ENCODE measurements around the gene RNF187. TPM values are rescaled to one million over a fixed set of nuclear protein-coding genes. Genes with fewer than 3 reads are reported as not detected.

Gene RNF187
- total and polyA plus RNA-seq, 10 of the 15 experiments (the other 5 are each of a cell fraction or from before 2014, with no cell fraction given), result 2.6 to 116 (median 29.5) TPM

DNA sequence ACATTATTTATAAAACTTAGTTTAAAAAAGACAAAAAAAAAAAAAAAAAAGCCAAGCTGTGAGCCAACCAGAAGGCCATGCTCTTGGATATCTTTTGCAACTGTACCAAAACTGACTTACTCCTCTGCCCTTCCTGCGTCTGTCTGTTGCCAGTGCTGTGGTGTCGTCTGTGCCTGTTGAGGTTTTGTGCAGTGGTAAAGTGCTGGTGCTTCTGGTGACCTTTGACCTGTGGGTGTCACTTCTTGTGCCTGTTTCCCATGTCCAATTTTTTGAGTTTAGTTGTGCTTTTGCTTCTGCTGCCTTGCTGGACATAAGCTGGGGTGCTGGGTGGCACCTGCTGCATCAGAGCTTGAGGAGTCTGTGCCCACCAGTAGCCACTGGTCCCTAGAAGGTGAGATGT is 41.4 kb downstream of the RNF187 start (continued):
- TF ChIP-seq, protein P1, sequence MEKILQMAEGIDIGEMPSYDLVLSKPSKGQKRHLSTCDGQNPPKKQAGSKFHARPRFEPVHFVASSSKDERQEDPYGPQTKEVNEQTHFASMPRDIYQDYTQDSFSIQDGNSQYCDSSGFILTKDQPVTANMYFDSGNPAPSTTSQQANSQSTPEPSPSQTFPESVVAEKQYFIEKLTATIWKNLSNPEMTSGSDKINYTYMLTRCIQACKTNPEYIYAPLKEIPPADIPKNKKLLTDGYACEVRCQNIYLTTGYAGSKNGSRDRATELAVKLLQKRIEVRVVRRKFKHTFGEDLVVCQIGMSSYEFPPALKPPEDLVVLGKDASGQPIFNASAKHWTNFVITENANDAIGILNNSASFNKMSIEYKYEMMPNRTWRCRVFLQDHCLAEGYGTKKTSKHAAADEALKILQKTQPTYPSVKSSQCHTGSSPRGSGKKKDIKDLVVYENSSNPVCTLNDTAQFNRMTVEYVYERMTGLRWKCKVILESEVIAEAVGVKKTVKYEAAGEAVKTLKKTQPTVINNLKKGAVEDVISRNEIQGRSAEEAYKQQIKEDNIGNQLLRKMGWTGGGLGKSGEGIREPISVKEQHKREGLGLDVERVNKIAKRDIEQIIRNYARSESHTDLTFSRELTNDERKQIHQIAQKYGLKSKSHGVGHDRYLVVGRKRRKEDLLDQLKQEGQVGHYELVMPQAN (conservative IDR thresholded peaks at IDR 0.05), result no peak
- TF ChIP-seq, protein P2, sequence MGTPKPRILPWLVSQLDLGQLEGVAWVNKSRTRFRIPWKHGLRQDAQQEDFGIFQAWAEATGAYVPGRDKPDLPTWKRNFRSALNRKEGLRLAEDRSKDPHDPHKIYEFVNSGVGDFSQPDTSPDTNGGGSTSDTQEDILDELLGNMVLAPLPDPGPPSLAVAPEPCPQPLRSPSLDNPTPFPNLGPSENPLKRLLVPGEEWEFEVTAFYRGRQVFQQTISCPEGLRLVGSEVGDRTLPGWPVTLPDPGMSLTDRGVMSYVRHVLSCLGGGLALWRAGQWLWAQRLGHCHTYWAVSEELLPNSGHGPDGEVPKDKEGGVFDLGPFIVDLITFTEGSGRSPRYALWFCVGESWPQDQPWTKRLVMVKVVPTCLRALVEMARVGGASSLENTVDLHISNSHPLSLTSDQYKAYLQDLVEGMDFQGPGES (IDR thresholded peaks at IDR 0.05), result no peak
- no peak for TF ChIP-seq ATF7 (IDR thresholded peaks at IDR 0.05; ENCODE audit: low read depth)

DNA sequence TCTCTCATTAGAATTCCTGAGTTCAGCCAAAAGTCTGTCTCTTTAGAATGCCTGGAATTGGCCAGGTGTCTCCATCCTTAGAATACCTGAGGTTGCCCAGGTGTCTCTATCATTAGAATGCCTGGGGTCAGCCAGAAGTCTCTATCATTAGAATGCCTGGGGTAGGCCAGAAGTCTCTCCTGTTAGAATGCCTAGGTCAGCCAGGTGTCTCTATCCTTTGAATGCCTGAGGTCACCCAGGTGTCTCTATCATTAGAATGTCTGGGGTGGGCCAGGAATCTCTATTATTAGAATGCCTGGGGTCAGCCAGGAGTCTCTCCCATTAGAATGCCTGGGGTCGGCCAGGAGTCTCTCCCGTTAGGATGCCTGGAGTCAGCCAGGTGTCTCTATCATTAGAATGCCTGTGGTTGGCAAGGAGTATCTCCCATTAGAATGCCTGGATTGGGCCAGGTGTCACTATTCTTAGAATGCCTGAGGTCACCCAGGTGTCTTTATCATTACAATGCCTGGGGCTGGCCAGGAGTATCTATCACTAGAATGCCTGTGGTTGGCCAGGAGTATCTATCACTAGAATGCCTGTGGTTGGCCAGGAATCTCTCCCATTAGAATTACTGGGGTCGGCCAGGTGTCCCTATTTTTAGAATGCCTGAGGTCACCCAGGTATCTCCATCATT is 43.0 kb downstream of the RNF187 start:
- H3K4me2 ChIP-seq (ENCODE audit: control insufficient read depth, insufficient read depth), result no peak overlapping the region
- WGBS (ENCODE audit: insufficient coverage, insufficient replicate concordance, low lambda C conversion rate, missing lambda C conversion rate), result 35% methylated on average over 3 of the region's 3 CpGs
- in situ Hi-C loops (cut with MboI) (no loop called here), intact Hi-C loops (cut with micrococcal nuclease; ENCODE audit: unreplicated experiment) (no loop called here)
- FAIRE-seq (no peak), DNase-seq (ENCODE audit: low read depth, low spot score) (no peak), ATAC-seq (no peak)
- CTCF ChIA-PET, result no interaction called here
- SMC1A ChIA-PET (ENCODE audit: uncharacterized antibody, unreplicated experiment), result no interaction called here
- no peaks in the 10 kb centered on the region for H3K36me3 ChIP-seq (ENCODE audit: control insufficient read depth in 2 of 2, insufficient read depth in 2 of 2, low read length in 1 of 2)
- H3K27ac ChIP-seq (ENCODE audit: control insufficient read depth, insufficient read depth), result no peak overlapping the region
- H3K4me1 ChIP-seq (ENCODE audit: control insufficient read depth, insufficient read depth, low read length), result no peaks in the 10 kb centered on the region
- no peak overlapping the region for H3K4me3 ChIP-seq
- no peak overlapping the region for H2AFZ ChIP-seq (ENCODE audit: control insufficient read depth, low read depth, low read length)
- BruUV-seq (replicated peaks), result no TSS peak
- no peaks in the 10 kb centered on the region for H4K20me1 ChIP-seq (ENCODE audit: control insufficient read depth, insufficient read depth)
- H3K9me3 ChIP-seq (replicated peaks; ENCODE audit: control insufficient read depth, insufficient read depth, low read length), result no peaks in the 10 kb centered on the region
- no peaks in the 10 kb centered on the region for H3K27me3 ChIP-seq (replicated peaks in 1 of 2; ENCODE audit: control insufficient read depth in 2 of 2, insufficient read depth in 2 of 2, low read length in 1 of 2)
- RAD21 ChIA-PET (ENCODE audit: unreplicated experiment), result no interaction called here
- POLR2A ChIA-PET, result no interaction called here
- no peaks in the 10 kb centered on the region for H3K79me2 ChIP-seq (ENCODE audit: control insufficient read depth, insufficient read depth, low read length)
- H3K9ac ChIP-seq (ENCODE audit: control insufficient read depth, insufficient read depth, low read length), result no peak overlapping the region
- TF ChIP-seq, protein P3, sequence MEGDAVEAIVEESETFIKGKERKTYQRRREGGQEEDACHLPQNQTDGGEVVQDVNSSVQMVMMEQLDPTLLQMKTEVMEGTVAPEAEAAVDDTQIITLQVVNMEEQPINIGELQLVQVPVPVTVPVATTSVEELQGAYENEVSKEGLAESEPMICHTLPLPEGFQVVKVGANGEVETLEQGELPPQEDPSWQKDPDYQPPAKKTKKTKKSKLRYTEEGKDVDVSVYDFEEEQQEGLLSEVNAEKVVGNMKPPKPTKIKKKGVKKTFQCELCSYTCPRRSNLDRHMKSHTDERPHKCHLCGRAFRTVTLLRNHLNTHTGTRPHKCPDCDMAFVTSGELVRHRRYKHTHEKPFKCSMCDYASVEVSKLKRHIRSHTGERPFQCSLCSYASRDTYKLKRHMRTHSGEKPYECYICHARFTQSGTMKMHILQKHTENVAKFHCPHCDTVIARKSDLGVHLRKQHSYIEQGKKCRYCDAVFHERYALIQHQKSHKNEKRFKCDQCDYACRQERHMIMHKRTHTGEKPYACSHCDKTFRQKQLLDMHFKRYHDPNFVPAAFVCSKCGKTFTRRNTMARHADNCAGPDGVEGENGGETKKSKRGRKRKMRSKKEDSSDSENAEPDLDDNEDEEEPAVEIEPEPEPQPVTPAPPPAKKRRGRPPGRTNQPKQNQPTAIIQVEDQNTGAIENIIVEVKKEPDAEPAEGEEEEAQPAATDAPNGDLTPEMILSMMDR (IDR thresholded peaks at IDR 0.05 in 2 of 3, conservative IDR thresholded peaks at IDR 0.05 in 1 of 3; ENCODE audit: control insufficient read depth in 2 of 3, extremely low read depth in 1 of 3, insufficient read depth in 1 of 3, low read depth in 3 of 3, low read length in 3 of 3), result no peak
- TF ChIP-seq SUZ12 (IDR thresholded peaks at IDR 0.05; ENCODE audit: unreplicated experiment), result no peak
- no peak for TF ChIP-seq ZBTB4 (CRISPR knock-in tag; IDR thresholded peaks at IDR 0.05)
- no peak for TF ChIP-seq ASH2L (IDR thresholded peaks at IDR 0.05; ENCODE audit: borderline replicate concordance, low read depth)
- TF ChIP-seq SREBF2 (IDR thresholded peaks at IDR 0.05; ENCODE audit: low read length), result no peak
- no peak for TF ChIP-seq SMARCA5 (IDR thresholded peaks at IDR 0.05)
- TF ChIP-seq, protein P4, sequence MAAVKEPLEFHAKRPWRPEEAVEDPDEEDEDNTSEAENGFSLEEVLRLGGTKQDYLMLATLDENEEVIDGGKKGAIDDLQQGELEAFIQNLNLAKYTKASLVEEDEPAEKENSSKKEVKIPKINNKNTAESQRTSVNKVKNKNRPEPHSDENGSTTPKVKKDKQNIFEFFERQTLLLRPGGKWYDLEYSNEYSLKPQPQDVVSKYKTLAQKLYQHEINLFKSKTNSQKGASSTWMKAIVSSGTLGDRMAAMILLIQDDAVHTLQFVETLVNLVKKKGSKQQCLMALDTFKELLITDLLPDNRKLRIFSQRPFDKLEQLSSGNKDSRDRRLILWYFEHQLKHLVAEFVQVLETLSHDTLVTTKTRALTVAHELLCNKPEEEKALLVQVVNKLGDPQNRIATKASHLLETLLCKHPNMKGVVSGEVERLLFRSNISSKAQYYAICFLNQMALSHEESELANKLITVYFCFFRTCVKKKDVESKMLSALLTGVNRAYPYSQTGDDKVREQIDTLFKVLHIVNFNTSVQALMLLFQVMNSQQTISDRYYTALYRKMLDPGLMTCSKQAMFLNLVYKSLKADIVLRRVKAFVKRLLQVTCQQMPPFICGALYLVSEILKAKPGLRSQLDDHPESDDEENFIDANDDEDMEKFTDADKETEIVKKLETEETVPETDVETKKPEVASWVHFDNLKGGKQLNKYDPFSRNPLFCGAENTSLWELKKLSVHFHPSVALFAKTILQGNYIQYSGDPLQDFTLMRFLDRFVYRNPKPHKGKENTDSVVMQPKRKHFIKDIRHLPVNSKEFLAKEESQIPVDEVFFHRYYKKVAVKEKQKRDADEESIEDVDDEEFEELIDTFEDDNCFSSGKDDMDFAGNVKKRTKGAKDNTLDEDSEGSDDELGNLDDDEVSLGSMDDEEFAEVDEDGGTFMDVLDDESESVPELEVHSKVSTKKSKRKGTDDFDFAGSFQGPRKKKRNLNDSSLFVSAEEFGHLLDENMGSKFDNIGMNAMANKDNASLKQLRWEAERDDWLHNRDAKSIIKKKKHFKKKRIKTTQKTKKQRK (IDR thresholded peaks at IDR 0.05; ENCODE audit: low read depth, low read length), result no peak
